CD4-positive, alpha-beta T cell treated with Interleukin-4 for 4 hours (primary cell): ENCODE results near the gene TMC4.
A peak's percentile ranks its signal among the peaks of the same experiment; 100 is the strongest.
"Not testable (repeated sequence)": the region's sequence is repeated elsewhere in the genome, so short reads cannot be mapped to it uniquely, and the experiment has no call there.

Experiments used
- DNase-seq: peaks from one replicate; pipeline ENCODE4 v3.0.0-alpha.2; 2020

The TMC4 gene, protein sequence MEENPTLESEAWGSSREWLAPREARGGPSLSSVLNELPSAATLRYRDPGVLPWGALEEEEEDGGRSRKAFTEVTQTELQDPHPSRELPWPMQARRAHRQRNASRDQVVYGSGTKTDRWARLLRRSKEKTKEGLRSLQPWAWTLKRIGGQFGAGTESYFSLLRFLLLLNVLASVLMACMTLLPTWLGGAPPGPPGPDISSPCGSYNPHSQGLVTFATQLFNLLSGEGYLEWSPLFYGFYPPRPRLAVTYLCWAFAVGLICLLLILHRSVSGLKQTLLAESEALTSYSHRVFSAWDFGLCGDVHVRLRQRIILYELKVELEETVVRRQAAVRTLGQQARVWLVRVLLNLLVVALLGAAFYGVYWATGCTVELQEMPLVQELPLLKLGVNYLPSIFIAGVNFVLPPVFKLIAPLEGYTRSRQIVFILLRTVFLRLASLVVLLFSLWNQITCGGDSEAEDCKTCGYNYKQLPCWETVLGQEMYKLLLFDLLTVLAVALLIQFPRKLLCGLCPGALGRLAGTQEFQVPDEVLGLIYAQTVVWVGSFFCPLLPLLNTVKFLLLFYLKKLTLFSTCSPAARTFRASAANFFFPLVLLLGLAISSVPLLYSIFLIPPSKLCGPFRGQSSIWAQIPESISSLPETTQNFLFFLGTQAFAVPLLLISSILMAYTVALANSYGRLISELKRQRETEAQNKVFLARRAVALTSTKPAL

DNA sequence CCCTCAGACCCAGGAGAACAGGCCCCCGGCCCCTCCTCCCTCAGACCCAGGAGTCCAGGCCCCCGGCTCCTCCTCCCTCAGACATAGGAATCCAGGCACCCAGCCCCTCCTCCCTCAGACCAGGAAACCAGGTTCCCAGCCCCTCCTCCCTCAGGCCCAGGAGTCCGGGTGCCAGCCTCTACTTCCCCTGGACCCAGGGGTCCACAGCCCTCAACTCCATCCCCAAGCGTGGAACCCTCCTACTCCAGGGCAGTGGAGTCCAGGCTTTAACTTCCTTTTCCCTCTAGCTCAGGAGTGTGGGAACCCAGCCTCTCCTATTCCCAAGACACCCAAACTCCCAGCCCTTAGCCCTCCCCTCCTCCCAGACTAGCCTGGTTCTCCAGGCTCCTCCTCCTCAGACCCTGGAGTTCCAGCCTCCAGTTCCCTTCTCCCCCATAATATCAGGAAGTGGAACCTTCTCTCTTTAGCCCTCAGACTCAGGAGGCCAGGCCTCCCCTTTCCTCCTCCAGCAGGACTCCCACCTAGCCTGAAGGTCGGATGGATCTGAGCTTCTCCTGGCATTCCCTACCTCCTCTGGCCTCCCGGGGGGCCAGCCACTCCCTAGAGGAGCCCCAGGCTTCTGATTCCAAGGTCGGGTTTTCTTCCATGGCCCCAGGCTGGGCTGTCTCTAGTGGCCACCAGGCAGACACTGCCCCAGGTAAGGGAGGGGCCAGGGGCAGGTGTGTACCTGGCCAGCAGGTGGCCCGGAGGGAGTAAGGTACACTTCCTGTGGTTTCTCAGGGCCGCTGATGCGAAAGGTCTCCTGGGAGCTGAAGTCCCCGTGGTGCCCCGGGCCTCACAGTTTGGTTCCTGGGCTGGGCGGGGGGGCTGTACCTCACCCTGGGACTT, at the start of gene TMC4:
Gene TMC4 (minus strand): TSS at position 690 of the 888 bp plus-strand sequence. CDS start 43 bp downstream, at position 647.
- DNase-seq = no peak

DNA sequence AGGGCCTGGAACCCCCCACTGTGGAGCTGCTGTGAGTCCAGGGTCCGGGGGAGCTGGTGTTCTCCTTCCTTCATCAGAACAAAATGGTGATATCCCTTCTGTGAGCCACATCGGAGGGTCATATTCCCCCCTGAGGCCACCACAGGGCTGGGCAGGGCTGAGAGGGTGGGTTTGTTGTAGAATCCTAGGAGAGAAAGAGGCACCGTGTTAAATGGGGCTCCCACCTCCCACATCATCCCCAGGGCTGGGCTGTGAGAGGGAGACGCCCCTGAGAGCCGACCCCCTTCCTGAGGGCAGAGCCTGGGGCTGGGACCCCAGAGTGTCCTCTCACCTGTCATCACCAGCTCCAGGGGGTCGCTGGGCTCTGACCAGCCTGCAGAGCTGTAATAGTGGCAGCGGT, 49.0 kb upstream of the TMC4 start:
- not testable (repeated sequence) for DNase-seq

DNA sequence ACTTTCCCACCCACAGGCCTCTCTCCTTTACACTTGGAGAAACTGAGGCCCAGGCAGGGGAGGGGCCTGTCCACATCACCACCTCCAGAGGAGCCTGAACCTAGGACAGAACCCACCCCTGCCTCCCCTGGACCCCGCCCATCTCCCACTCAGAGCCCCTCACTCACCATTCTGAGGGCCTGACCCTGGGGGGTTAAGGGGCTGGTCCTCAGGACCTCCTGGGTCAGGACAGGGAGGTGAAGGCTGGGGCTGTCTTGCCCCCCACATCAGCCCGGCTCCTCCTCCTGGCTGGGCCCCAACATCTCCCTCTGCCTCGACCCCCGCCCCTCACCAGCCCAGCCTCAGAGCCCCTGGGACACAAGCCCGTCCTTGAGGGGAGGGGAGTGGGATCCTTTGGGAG, 46.7 kb upstream of the TMC4 start:
- DNase-seq = not testable (repeated sequence)

DNA sequence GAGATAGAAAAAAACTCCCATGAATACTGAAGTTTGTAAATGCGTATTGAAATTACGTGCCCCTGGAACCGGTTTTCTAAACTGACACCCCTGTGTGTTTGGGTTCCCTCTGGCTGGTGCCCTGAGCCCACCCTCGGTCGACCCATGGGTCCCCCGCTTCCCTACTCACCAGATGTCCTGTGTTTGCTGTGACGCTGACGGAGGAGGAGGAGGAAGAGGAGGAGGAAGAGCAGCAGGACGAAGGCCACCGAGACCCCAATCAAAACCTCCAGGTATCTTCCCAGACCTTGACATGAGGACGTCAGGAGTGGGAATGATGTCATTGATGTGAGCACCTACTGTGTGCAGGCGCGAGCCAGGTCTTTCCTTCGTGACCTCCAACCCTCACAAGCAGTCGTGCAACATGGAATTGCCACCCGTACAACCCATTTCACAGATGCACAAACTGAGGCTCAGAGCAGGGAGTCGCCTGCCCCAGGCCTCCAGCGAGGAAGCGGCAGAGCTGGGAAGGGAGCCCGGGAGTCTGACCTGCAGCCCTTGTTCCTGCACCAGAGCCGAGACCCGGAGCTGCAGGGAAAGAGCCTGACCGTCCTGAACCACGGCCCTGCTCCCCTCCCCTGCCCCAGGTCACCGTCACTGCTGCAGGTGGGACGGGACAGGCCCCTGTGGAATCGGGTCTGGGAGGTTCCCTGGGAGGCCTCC, 46.2 kb upstream of the TMC4 start:
- no peak for DNase-seq

DNA sequence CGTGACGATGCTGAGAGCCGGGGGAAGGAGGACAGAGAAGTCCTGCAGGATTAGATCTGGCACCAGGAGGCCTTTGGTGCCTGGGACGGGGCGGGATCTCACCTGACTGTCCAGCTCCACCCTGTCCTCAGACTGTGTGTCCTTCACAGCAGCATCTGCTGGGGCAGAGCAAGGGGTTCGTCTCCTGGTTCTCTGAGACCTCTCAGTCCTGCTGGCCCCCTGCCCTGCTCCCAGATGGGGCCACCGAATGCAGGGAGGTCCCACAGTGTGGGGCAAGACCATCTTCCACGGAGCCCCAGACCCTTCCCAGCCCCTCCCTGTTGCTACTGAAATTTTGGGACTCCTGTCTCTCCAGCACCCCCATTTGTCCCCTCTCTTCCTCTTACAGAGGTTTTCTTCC, 45.3 kb upstream of the TMC4 start:
- DNase-seq = no peak

DNA sequence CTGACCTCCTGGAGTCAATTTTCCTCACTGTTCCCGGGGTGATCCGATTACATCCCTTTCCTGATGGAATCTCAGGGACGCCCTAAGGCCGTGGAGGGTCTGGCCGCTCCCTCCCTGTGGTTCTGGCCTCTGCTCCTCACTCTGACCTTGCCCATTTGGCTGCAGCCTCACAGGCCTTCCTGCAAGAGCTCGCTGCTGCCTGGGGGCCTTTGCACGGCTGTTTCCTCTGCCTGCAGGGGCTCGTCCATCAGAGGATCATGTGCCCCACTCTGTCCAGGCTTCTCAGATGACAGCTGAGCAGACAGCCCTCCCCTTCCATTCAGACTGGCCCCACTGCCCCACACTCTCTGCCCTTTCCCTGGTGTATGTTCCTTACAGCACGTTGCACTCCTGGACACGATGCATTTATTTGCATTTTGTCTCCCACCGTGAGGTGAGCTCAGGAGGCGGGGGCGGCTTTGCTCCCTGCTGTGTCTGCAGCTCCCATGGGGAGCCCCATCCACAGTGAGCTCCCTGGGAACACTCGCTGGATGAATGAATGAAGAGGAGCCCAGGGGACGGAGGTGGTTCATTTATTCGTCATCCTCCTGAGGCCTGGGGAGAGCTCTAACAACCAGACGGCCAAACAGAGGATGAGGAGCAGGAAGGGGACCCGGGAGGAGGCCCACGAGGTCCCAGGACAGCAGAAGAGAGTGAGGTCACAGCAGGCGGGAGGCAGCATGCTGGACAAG, 44.7 kb upstream of the TMC4 start:
- not testable (repeated sequence) for DNase-seq

DNA sequence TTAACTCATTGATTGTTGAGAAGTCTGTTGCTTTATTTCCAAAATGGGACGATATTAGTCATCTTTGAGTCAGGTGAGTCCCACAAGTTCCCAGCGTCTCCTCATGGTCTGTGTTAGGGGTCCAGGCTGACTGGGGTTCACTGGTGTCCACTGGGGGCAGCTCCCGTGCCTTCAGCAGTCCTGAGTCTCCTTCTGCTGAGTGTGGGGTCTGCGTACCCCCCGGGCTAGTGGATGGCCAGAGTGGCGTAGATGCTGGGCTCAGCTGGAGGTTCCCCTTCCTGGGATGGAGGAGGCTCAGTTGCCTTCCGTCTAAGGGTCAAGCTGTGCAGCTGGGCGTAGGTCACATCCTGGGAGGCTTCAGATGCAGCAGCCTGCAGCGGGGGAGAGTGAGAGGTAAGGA, 43.9 kb upstream of the TMC4 start:
- no peak for DNase-seq

DNA sequence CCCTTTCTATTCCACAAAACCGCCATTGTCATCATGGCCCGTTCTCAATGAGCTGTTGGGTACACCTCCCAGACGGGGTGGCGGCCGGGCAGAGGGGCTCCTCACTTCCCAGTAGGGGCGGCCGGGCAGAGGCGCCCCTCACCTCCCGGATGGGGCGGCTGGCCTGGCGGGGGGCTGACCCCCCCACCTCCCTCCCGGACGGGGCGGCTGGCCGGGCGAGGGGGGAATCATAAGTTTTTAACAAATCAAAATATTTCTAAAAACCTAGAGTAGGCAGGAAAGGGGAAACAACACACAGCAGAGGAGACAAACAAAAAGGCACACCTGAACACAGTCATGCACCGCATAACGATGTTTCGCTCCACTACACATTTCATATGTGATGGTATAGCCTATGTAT, 41.8 kb upstream of the TMC4 start:
- DNase-seq = not testable (repeated sequence)

DNA sequence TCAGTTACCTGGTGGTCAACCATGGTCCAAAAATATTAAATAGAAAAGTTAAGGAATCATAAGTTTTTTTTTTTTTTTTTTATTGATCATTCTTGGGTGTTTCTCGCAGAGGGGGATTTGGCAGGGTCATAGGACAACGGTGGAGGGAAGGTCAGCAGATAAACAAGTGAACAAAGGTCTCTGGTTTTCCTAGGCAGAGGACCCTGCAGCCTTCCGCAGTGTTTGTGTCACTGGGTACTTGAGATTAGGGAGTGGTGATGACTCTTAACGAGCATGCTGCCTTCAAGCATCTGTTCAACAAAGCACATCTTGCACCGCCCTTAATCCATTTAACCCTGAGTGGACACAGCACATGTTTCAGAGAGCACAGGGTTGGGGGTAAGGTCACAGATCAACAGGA, 41.3 kb upstream of the TMC4 start:
- not testable (repeated sequence) for DNase-seq

DNA sequence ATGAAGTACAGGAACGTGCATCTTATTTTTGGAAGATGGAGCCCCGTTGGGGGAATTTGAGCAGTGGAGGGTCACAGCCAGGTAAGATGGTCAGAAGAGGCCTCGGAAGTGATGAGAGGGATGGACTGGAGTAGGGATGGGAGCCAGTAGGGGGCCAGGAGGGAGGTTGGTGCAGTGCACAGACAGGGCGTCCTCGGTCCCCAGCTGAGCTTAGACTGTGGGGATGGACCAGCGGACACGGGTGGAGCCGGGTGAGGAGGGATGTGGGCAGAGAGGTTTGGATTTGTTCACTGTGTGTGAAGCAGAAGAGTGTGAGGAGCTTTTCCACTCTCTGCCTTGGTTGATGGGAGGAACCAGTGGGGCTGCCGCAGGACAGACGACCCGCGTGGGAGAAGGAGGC, 38.3 kb upstream of the TMC4 start:
- DNase-seq = no peak

DNA sequence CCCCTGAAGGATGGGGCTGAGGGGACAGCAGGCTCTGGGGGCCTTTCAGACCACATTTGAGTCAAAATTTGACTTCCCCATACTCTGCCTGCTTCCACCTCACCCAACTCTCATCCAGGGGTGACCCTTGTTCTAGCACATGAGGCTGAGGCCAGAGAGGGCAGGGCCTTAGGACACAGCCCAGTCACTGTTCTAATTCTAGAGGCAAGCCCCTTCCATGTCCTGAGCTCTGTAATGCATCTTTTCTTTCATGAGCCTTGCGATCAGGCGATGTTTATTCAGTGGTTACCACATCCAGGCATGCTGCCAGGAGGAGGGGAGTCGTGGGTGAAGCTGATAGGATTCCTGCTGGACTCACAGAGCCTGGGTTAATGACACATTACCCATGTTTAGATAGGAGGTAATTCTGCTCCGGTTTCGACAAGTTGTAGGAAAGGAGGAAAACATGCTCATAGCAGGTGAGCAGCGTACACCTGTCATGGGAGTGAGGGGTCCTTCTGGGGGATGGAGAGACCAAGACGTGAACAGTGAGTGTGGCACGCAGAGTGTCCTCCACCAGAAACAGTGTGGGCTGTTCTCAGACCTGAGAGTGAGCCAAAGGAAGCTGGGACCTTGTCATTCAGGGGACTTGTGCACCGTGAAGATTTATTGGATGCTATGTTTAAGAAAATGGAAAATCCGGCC, 37.0 kb upstream of the TMC4 start:
- DNase-seq = no peak

DNA sequence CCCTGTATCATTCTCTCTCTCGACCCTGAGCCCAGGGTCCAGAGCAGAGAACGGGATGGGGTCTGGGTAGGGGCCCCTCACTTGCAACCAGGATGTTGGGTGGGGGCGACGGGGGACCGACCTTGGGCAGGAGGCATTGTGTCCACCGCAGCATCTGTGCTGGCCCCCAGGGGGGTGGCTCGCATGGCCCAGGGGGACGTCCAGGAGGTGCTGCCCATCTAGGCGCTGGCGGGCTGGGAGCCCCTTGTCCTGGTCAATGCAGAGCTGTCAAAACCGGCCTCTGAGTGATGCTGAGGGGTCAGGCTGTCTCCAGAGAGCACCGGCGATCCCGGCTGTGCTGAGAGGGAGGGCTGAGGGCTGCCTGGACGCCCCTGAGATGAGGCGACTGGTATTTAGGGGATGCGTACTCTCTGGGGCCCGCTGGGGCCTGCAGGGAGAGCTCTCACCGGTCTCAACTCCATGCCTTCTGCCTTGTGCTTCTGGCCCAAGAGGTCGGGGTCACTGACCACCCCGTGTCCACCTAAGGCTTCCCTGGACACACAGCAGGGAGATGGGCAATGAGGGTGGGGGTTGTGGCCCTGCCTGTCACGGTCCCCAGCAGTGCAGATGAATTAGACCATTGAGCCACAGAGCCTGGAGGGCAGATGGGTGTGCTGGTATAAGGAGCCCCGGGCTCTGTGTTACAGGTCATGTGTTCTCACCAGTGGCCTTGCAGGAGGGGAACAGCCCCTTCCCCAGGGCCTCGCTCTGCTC, 36.3 kb upstream of the TMC4 start:
- DNase-seq = no peak

DNA sequence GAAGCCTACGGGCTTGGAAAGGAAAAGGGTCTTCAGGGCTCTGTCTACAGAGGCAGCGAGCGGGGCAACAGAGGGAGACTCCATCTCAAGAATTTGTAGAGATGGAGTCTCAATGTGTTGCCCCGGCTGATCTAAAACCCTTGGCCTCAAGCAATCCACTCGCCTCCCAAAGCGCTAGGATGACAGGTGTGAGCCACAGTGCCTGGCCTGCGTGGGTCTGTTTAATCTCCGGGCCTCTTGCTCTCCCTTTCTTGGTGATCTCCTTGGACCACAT, 35.8 kb upstream of the TMC4 start:
- DNase-seq = no peak

DNA sequence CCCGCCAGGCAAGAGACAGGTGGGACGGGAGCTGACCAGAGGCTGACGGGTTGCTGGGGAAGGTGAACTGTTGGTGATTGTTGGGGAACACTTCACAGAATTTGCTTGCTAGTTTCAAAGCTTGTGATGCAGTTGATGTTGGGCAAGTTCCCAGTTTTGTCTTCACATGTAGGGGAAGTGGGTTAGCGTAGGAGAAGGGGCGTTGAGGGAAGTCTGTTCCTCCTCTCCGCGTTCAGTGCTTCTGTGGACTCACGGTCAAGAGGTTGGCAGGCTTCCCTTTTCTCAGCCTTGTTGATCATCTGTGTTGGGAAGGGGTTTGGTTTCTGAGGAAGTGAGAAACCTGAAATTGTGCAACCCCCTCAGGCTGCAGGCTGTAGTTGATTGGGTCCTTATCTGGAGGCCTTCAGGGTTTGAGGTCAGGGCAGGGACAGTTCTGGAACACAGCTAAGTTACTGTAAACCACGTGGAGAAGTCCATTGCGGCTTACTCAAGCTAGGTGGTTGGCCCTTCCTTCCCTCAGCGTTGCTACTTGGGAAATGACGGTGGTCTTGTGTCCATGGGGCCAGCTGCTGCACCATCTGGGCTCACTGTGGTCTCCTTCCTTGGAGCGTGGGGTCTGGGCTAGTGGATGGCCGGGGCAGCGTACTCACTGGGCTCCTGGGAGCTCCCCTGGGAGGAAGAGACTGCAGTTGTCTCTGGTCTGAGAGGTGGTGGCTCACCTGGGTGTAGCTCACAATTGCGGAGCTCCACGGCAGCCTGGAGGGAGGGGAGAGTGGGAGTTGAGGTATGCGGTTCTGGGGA, 35.2 kb upstream of the TMC4 start:
- peak; percentile 49 for DNase-seq

DNA sequence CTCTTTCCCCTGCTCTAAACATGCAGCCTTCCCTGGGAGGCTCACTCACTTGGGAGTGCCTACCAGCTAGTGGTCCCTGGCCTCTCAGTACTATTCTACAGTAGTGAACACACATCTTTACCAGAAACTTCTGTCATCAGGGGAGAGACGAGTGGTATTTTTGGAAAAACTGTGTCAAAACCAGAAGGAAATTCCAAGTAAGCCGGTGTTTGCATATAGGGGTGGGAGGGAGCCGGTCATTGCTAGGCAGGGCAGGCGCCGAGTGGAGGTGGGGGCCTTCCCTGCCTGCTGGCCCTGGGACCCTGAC, 34.7 kb upstream of the TMC4 start:
- DNase-seq = no peak

DNA sequence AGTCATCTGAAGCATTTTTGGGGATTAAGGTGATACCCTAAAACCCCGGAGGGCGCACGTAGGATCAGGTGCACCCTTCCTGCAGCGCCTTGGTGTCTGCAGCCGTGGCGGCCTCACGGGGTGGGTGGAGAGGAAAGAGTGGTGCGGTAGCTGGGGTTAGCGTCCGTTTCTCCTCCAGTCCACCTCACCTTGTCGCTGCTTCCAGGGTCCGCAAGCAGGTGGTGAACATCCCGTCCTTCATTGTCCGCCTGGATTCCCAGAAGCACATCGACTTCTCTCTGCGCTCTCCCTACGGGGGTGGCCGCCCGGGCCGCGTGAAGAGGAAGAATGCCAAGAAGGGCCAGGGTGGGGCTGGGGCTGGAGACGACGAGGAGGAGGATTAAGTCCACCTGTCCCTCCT, 34.2 kb upstream of the TMC4 start:
- not testable (repeated sequence) for DNase-seq

DNA sequence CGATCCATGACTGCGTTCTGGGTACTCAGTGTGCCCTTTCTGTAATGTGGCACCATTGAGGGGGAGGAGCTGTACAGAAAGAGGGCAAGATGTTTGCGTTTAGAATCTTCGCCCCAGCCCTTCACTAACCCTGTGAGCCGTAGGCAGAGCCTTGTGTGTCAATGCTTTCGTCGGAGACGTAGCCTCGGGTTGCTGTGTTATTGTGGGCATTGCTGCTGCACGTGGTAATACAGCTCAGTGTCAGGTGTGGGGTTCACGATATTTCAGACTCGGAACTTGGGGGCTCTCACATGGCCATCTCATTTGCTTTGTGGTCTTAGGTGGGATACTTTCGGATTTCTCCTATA, 33.8 kb upstream of the TMC4 start:
- no peak for DNase-seq

DNA sequence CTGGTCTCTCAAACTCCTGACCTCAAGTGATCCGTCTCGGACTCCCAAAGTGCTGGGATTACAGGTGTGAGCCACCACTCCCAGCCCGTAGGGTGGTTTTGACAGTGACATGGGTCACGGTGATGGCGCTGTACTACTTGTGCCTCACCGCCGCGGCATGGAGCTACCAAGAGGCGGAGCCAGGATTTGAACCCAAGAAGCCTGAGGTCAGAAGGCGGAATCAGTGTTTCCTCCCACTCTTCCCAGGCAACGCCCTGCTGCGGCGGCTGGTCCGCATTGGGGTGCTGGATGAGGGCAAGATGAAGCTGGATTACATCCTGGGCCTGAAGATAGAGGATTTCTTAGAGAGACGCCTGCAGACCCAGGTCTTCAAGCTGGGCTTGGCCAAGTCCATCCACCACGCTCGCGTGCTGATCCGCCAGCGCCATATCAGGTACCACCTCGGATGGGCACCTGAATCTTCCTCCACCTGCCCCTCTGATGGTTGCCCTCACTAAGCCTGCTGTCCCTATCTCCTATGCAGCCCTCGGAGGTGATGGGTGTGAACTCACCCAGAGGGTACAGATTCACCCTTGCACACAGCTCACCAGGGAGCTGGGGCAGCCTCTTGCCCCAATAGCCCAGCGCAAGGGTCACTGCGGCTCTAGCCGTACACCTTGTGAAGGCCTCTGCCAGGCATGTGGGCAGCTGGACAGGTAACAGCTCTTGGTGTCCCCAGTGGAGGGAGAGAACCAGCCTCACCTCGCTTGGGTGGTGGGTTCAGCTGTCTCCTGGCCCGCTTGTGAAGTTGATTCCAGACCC, 33.3 kb upstream of the TMC4 start:
- DNase-seq = no peak

DNA sequence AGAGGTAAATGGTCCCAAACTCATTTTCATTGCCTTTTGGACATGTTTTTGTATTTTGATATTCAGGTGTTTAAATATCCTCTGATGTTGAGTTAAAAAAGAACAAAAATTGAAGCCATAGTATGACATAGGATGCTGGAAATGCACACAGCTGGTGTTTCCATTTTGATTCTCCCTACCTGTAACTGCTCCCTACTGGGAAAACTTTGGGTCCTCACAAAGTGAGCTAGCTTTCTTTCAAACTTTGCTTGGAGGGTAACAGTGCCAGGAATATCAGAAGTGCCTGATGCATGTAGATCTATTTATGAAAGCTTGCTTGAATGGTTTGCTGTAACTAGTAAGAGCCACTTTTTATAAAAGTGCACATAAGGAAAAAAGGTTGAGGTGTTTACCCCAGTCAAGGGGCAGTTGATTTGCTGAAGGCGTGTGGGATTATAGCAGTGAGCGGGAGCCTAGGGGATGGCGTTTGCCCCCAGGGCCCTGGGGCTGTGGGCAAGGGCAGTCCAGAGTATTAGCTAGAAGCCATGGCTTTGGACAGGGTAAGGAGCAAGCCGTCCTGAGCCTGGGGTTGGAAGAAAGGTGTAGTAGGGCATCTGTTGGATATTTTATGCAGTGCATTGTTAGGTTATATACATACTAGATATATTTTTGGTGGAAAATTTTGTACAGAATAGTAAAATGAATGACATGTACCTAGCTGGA, 32.0 kb upstream of the TMC4 start:
- DNase-seq = no peak
